ENCODE results near the gene NTM.

Gene NTM

GRCh38 chr11:132196928-132197327 is 826.5 kb downstream of the NTM start:
- Histone ChIP-seq H3K9ac (ENCODE audit: low read depth, low read length) (no peak overlapping the region), H3K27me3 (ENCODE audit: insufficient read depth, low read length) (no peaks in the 10 kb centered on the region), H3K27ac (ENCODE audit: low read length) (no peak overlapping the region), H3K4me1 (ENCODE audit: insufficient read depth, low read length) (no peaks in the 10 kb centered on the region), H3K36me3 (ENCODE audit: insufficient read depth, low read depth, low read length) (no peaks in the 10 kb centered on the region), H3K9me3 (ENCODE audit: insufficient read depth, low read depth, low read length) (no peaks in the 10 kb centered on the region), H3K4me3 (ENCODE audit: low read length) (no peak overlapping the region)

GRCh38 chr11:132200353-132200936 is 830.0 kb downstream of the NTM start:
- Histone ChIP-seq H3K27ac (ENCODE audit: low read length) (no peak overlapping the region), H3K4me3 (ENCODE audit: low read length) (no peak overlapping the region), H3K9me3 (ENCODE audit: insufficient read depth, low read depth, low read length) (no peaks in the 10 kb centered on the region), H3K4me1 (ENCODE audit: insufficient read depth, low read length) (no peaks in the 10 kb centered on the region), H3K36me3 (ENCODE audit: insufficient read depth, low read depth, low read length) (no peaks in the 10 kb centered on the region), H3K27me3 (ENCODE audit: insufficient read depth, low read length) (no peaks in the 10 kb centered on the region), H3K9ac (ENCODE audit: low read depth, low read length) (no peak overlapping the region)

- H3K4me3 ChIP-seq (ENCODE audit: low read length): no peak overlapping the region
- H3K4me1 ChIP-seq (ENCODE audit: insufficient read depth, low read length): no peaks in the 10 kb centered on the region
- no peak overlapping the region for H3K27ac ChIP-seq (ENCODE audit: low read length)
- H3K9me3 ChIP-seq (ENCODE audit: insufficient read depth, low read depth, low read length): peaks cover 14% of the 10 kb centered on the region
- H3K9ac ChIP-seq (ENCODE audit: low read depth, low read length): no peak overlapping the region
- H3K36me3 ChIP-seq (ENCODE audit: insufficient read depth, low read depth, low read length): no peaks in the 10 kb centered on the region
- H3K27me3 ChIP-seq (ENCODE audit: insufficient read depth, low read length): no peaks in the 10 kb centered on the region
Observed at GRCh38 chr11:132202621-132203020, 832.2 kb downstream of the NTM start.

GRCh38 chr11:132205006-132205405 is 834.6 kb downstream of the NTM start:
- peaks cover 19% of the 10 kb centered on the region for H3K9me3 ChIP-seq (ENCODE audit: insufficient read depth, low read depth, low read length)

GRCh38 chr11:132205496-132205895 is 835.1 kb downstream of the NTM start:
- H3K27me3 ChIP-seq (ENCODE audit: insufficient read depth, low read length): no peaks in the 10 kb centered on the region
- H3K36me3 ChIP-seq (ENCODE audit: insufficient read depth, low read depth, low read length): no peaks in the 10 kb centered on the region
- H3K27ac ChIP-seq (ENCODE audit: low read length): no peak overlapping the region
- H3K4me3 ChIP-seq (ENCODE audit: low read length): no peak overlapping the region
- H3K4me1 ChIP-seq (ENCODE audit: insufficient read depth, low read length): no peaks in the 10 kb centered on the region
- H3K9me3 ChIP-seq (ENCODE audit: insufficient read depth, low read depth, low read length): peaks cover 19% of the 10 kb centered on the region
- no peak overlapping the region for H3K9ac ChIP-seq (ENCODE audit: low read depth, low read length)

More at GRCh38 chr11:132205006-132205405, 834.6 kb downstream of the NTM start:
- H3K4me3 ChIP-seq (ENCODE audit: low read length): no peak overlapping the region
- H3K9ac ChIP-seq (ENCODE audit: low read depth, low read length): no peak overlapping the region
- no peaks in the 10 kb centered on the region for H3K27me3 ChIP-seq (ENCODE audit: insufficient read depth, low read length)
- no peak overlapping the region for H3K27ac ChIP-seq (ENCODE audit: low read length)
- H3K36me3 ChIP-seq (ENCODE audit: insufficient read depth, low read depth, low read length): no peaks in the 10 kb centered on the region
- H3K4me1 ChIP-seq (ENCODE audit: insufficient read depth, low read length): no peaks in the 10 kb centered on the region

GRCh38 chr11:132206993-132207392 is 836.6 kb downstream of the NTM start:
- H3K36me3 ChIP-seq (ENCODE audit: insufficient read depth, low read depth, low read length): no peaks in the 10 kb centered on the region
- H3K9me3 ChIP-seq (ENCODE audit: insufficient read depth, low read depth, low read length): peaks cover 19% of the 10 kb centered on the region
- H3K27ac ChIP-seq (ENCODE audit: low read length): no peak overlapping the region
- H3K4me3 ChIP-seq (ENCODE audit: low read length): no peak overlapping the region
- H3K9ac ChIP-seq (ENCODE audit: low read depth, low read length): no peak overlapping the region
- H3K4me1 ChIP-seq (ENCODE audit: insufficient read depth, low read length): no peaks in the 10 kb centered on the region
- no peaks in the 10 kb centered on the region for H3K27me3 ChIP-seq (ENCODE audit: insufficient read depth, low read length)

- H3K27ac ChIP-seq (ENCODE audit: low read length): no peak overlapping the region
- no peaks in the 10 kb centered on the region for H3K27me3 ChIP-seq (ENCODE audit: insufficient read depth, low read length)
- no peaks in the 10 kb centered on the region for H3K36me3 ChIP-seq (ENCODE audit: insufficient read depth, low read depth, low read length)
- peaks cover 19% of the 10 kb centered on the region for H3K9me3 ChIP-seq (ENCODE audit: insufficient read depth, low read depth, low read length)
- H3K4me1 ChIP-seq (ENCODE audit: insufficient read depth, low read length): no peaks in the 10 kb centered on the region
- no peak overlapping the region for H3K9ac ChIP-seq (ENCODE audit: low read depth, low read length)
- H3K4me3 ChIP-seq (ENCODE audit: low read length): no peak overlapping the region
Observed at GRCh38 chr11:132208477-132209055, 838.2 kb downstream of the NTM start.

GRCh38 chr11:132211479-132211878 is 841.1 kb downstream of the NTM start:
- H3K4me1 ChIP-seq (ENCODE audit: insufficient read depth, low read length): no peaks in the 10 kb centered on the region
- no peak overlapping the region for H3K4me3 ChIP-seq (ENCODE audit: low read length)
- H3K27ac ChIP-seq (ENCODE audit: low read length): no peak overlapping the region
- no peaks in the 10 kb centered on the region for H3K27me3 ChIP-seq (ENCODE audit: insufficient read depth, low read length)
- H3K9ac ChIP-seq (ENCODE audit: low read depth, low read length): no peak overlapping the region
- peaks cover 16% of the 10 kb centered on the region for H3K9me3 ChIP-seq (ENCODE audit: insufficient read depth, low read depth, low read length)
- no peaks in the 10 kb centered on the region for H3K36me3 ChIP-seq (ENCODE audit: insufficient read depth, low read depth, low read length)

- Histone ChIP-seq H3K4me3 (ENCODE audit: low read length) (no peak overlapping the region), H3K9me3 (ENCODE audit: insufficient read depth, low read depth, low read length) (no peaks in the 10 kb centered on the region), H3K36me3 (ENCODE audit: insufficient read depth, low read depth, low read length) (no peaks in the 10 kb centered on the region), H3K27ac (ENCODE audit: low read length) (no peak overlapping the region), H3K27me3 (ENCODE audit: insufficient read depth, low read length) (no peaks in the 10 kb centered on the region), H3K4me1 (ENCODE audit: insufficient read depth, low read length) (no peaks in the 10 kb centered on the region), H3K9ac (ENCODE audit: low read depth, low read length) (no peak overlapping the region)
Observed at GRCh38 chr11:132217856-132218255, 847.4 kb downstream of the NTM start.

- Histone ChIP-seq H3K9ac (ENCODE audit: low read depth, low read length) (no peak overlapping the region), H3K4me3 (ENCODE audit: low read length) (no peak overlapping the region), H3K9me3 (ENCODE audit: insufficient read depth, low read depth, low read length) (no peaks in the 10 kb centered on the region), H3K4me1 (ENCODE audit: insufficient read depth, low read length) (no peaks in the 10 kb centered on the region), H3K27ac (ENCODE audit: low read length) (no peak overlapping the region), H3K36me3 (ENCODE audit: insufficient read depth, low read depth, low read length) (no peaks in the 10 kb centered on the region), H3K27me3 (ENCODE audit: insufficient read depth, low read length) (no peaks in the 10 kb centered on the region)
Observed at GRCh38 chr11:132220474-132220873, 850.1 kb downstream of the NTM start.

- H3K9me3 ChIP-seq (ENCODE audit: insufficient read depth, low read depth, low read length): no peaks in the 10 kb centered on the region
- H3K4me3 ChIP-seq (ENCODE audit: low read length): no peak overlapping the region
- no peaks in the 10 kb centered on the region for H3K36me3 ChIP-seq (ENCODE audit: insufficient read depth, low read depth, low read length)
- H3K9ac ChIP-seq (ENCODE audit: low read depth, low read length): no peak overlapping the region
- no peaks in the 10 kb centered on the region for H3K4me1 ChIP-seq (ENCODE audit: insufficient read depth, low read length)
- no peak overlapping the region for H3K27ac ChIP-seq (ENCODE audit: low read length)
- no peaks in the 10 kb centered on the region for H3K27me3 ChIP-seq (ENCODE audit: insufficient read depth, low read length)
Observed at GRCh38 chr11:132222345-132222744, 851.9 kb downstream of the NTM start.

GRCh38 chr11:132226522-132226921 is 856.1 kb downstream of the NTM start:
- no peak overlapping the region for H3K27ac ChIP-seq (ENCODE audit: low read length)
- no peaks in the 10 kb centered on the region for H3K9me3 ChIP-seq (ENCODE audit: insufficient read depth, low read depth, low read length)
- no peaks in the 10 kb centered on the region for H3K4me1 ChIP-seq (ENCODE audit: insufficient read depth, low read length)
- no peak overlapping the region for H3K4me3 ChIP-seq (ENCODE audit: low read length)
- H3K9ac ChIP-seq (ENCODE audit: low read depth, low read length): no peak overlapping the region
- no peaks in the 10 kb centered on the region for H3K36me3 ChIP-seq (ENCODE audit: insufficient read depth, low read depth, low read length)
- H3K27me3 ChIP-seq (ENCODE audit: insufficient read depth, low read length): no peaks in the 10 kb centered on the region

Data from iPS-20b (cell line).